ACC112 (cell line): ENCODE measurements around the gene TBC1D1.

Source experiments
- H2AFZ ChIP-seq: fragments of 200-600 bp; sonication (generic); one replicate; pipeline ENCODE4 v1.6.0; 2017; ENCODE audit warnings: antibody characterized with exemption, low read length; ENCODE audit not compliant: unreplicated experiment
- H3K27ac ChIP-seq: fragments of 200-600 bp; sonication (generic); 2 replicates; pipeline ENCODE4 v1.5.1; 2014; ENCODE audit warnings: low read depth, mild to moderate bottlenecking, antibody characterized with exemption, low read length, moderate library complexity
- H3K27me3 ChIP-seq: fragments of 200-600 bp; sonication (generic); 2 replicates; pipeline ENCODE4 v1.6.1; 2014; ENCODE audit warnings: mild to moderate bottlenecking, antibody characterized with exemption, low read length, moderate library complexity, mixed read lengths; ENCODE audit not compliant: insufficient read depth
- H3K36me3 ChIP-seq: fragments of 200-600 bp; sonication (generic); 2 replicates; pipeline ENCODE4 v1.6.1; 2016; ENCODE audit warnings: mild to moderate bottlenecking, antibody characterized with exemption, low read length, moderate library complexity, mixed read lengths; ENCODE audit not compliant: insufficient read depth
- H3K4me1 ChIP-seq: fragments of 200-600 bp; sonication (generic); one replicate; pipeline ENCODE4 v1.6.1; 2016; ENCODE audit warnings: low read length, mixed read lengths; ENCODE audit not compliant: insufficient read depth, unreplicated experiment, control insufficient read depth
- H3K4me3 ChIP-seq: fragments of 200-600 bp; sonication (generic); 2 replicates; pipeline ENCODE4 v1.5.1; 2014; ENCODE audit warnings: mild to moderate bottlenecking, low read depth, low read length
- H3K79me2 ChIP-seq: fragments of 200-600 bp; sonication (generic); one replicate; pipeline ENCODE4 v1.6.0; 2016; ENCODE audit warnings: low read length; ENCODE audit not compliant: control insufficient read depth, unreplicated experiment, insufficient read depth

Gene TBC1D1

GRCh38 chr4:37890801-37891259 lies at the start of gene TBC1D1:
Gene TBC1D1 (plus strand): TSS chr4:37891084. CDS start chr4:37902096, 11,012 bp downstream.
- Histone ChIP-seq H2AFZ (peak within 1 kb of the TSS; percentile 88), H3K36me3 (no peaks in the 10 kb centered on the region), H3K27me3 (peaks cover 12% of the 10 kb centered on the region), H3K79me2 (no peaks in the 10 kb centered on the region), H3K27ac (no peak within 1 kb of the TSS), H3K4me1 (no peaks in the 10 kb centered on the region), H3K4me3 (peak within 1 kb of the TSS; percentile 78)

GRCh38 chr4:37844204-37844603 lies 46.7 kb upstream of the TBC1D1 start:
- H3K36me3 ChIP-seq: peaks cover 33% of the 10 kb centered on the region
- H2AFZ ChIP-seq: no peak overlapping the region
- H3K79me2 ChIP-seq: no peaks in the 10 kb centered on the region
- H3K4me1 ChIP-seq: no peaks in the 10 kb centered on the region
- no peak overlapping the region for H3K4me3 ChIP-seq
- no peak overlapping the region for H3K27ac ChIP-seq
- H3K27me3 ChIP-seq: no peaks in the 10 kb centered on the region

- Histone ChIP-seq H2AFZ (no peak overlapping the region), H3K79me2 (no peaks in the 10 kb centered on the region), H3K4me3 (no peak overlapping the region), H3K27ac (no peak overlapping the region), H3K4me1 (no peaks in the 10 kb centered on the region), H3K36me3 (peaks cover 33% of the 10 kb centered on the region), H3K27me3 (no peaks in the 10 kb centered on the region)
Observed at GRCh38 chr4:37845201-37845600, 45.7 kb upstream of the TBC1D1 start.

GRCh38 chr4:37847311-37847884 lies 43.5 kb upstream of the TBC1D1 start:
- Histone ChIP-seq H3K79me2 (no peaks in the 10 kb centered on the region), H3K27me3 (no peaks in the 10 kb centered on the region), H3K36me3 (peaks cover 28% of the 10 kb centered on the region), H2AFZ (no peak overlapping the region), H3K27ac (no peak overlapping the region), H3K4me3 (no peak overlapping the region), H3K4me1 (no peaks in the 10 kb centered on the region)

- no peaks in the 10 kb centered on the region for H3K4me1 ChIP-seq
- H3K27me3 ChIP-seq: no peaks in the 10 kb centered on the region
- H2AFZ ChIP-seq: no peak overlapping the region
- no peaks in the 10 kb centered on the region for H3K79me2 ChIP-seq
- H3K27ac ChIP-seq: no peak overlapping the region
- H3K4me3 ChIP-seq: no peak overlapping the region
- H3K36me3 ChIP-seq: peaks cover 12% of the 10 kb centered on the region
Observed at GRCh38 chr4:37852376-37852775, 38.5 kb upstream of the TBC1D1 start.

- H3K27ac ChIP-seq: no peak overlapping the region
- no peaks in the 10 kb centered on the region for H3K79me2 ChIP-seq
- H2AFZ ChIP-seq: no peak overlapping the region
- no peaks in the 10 kb centered on the region for H3K27me3 ChIP-seq
- no peaks in the 10 kb centered on the region for H3K4me1 ChIP-seq
- no peak overlapping the region for H3K4me3 ChIP-seq
- peaks cover 7% of the 10 kb centered on the region for H3K36me3 ChIP-seq
Observed at GRCh38 chr4:37858112-37858511, 32.8 kb upstream of the TBC1D1 start.

- H3K4me1 ChIP-seq: no peaks in the 10 kb centered on the region
- H3K27me3 ChIP-seq: no peaks in the 10 kb centered on the region
- H2AFZ ChIP-seq: no peak overlapping the region
- no peak overlapping the region for H3K4me3 ChIP-seq
- no peak overlapping the region for H3K27ac ChIP-seq
- H3K79me2 ChIP-seq: no peaks in the 10 kb centered on the region
- peaks cover 7% of the 10 kb centered on the region for H3K36me3 ChIP-seq
Observed at GRCh38 chr4:37858872-37859271, 32.0 kb upstream of the TBC1D1 start.

GRCh38 chr4:37860266-37860665 lies 30.6 kb upstream of the TBC1D1 start:
- H3K4me3 ChIP-seq: no peak overlapping the region
- H3K79me2 ChIP-seq: no peaks in the 10 kb centered on the region
- no peaks in the 10 kb centered on the region for H3K4me1 ChIP-seq
- no peak overlapping the region for H3K27ac ChIP-seq
- H3K36me3 ChIP-seq: peaks cover 7% of the 10 kb centered on the region
- no peak overlapping the region for H2AFZ ChIP-seq
- H3K27me3 ChIP-seq: no peaks in the 10 kb centered on the region

GRCh38 chr4:37862961-37863360 lies 27.9 kb upstream of the TBC1D1 start:
- H2AFZ ChIP-seq: no peak overlapping the region
- no peaks in the 10 kb centered on the region for H3K27me3 ChIP-seq
- no peaks in the 10 kb centered on the region for H3K4me1 ChIP-seq
- H3K79me2 ChIP-seq: no peaks in the 10 kb centered on the region
- H3K36me3 ChIP-seq: peaks cover 4% of the 10 kb centered on the region; the same call in 1 of the 2 replicates
- H3K27ac ChIP-seq: no peak overlapping the region
- H3K4me3 ChIP-seq: no peak overlapping the region

- no peaks in the 10 kb centered on the region for H3K79me2 ChIP-seq
- H3K27me3 ChIP-seq: no peaks in the 10 kb centered on the region
- H3K4me3 ChIP-seq: no peak overlapping the region
- H2AFZ ChIP-seq: no peak overlapping the region
- H3K4me1 ChIP-seq: no peaks in the 10 kb centered on the region
- peaks cover 4% of the 10 kb centered on the region; the same call in 1 of the 2 replicates for H3K36me3 ChIP-seq
- H3K27ac ChIP-seq: no peak overlapping the region
Observed at GRCh38 chr4:37864786-37865185, 26.1 kb upstream of the TBC1D1 start.

GRCh38 chr4:37865450-37865849 lies 25.4 kb upstream of the TBC1D1 start:
- H3K4me1 ChIP-seq: no peaks in the 10 kb centered on the region
- no peaks in the 10 kb centered on the region for H3K79me2 ChIP-seq
- peaks cover 4% of the 10 kb centered on the region; the same call in 1 of the 2 replicates for H3K36me3 ChIP-seq
- H3K27me3 ChIP-seq: no peaks in the 10 kb centered on the region
- H3K27ac ChIP-seq: no peak overlapping the region
- H3K4me3 ChIP-seq: no peak overlapping the region
- H2AFZ ChIP-seq: no peak overlapping the region
